Thyroid gland (tissue), 4 donors: ENCODE data around the gene CDC20B.

Experiments
- CTCF ChIP-seq, 6 experiments: fragments of 200-600 bp in 3 of 6; fragments of 450-650 bp in 3 of 6; sonication (generic) in 3 of 6; IDR thresholded peaks; one replicate each; pipeline ENCODE4 v1.5.1; 2016 to 2019; ENCODE audit warnings: antibody characterized with exemption in 6 of 6, mild to moderate bottlenecking in 2 of 6, inconsistent platforms in 1 of 6, moderate library complexity in 1 of 6
- POLR2A ChIP-seq, 2 donors: fragments of 450-650 bp; IDR thresholded peaks; one replicate each; pipeline ENCODE4 v1.6.1; 2017; ENCODE audit warnings: antibody characterized with exemption in 2 of 2, mild to moderate bottlenecking in 2 of 2, moderate library complexity in 1 of 2

- no peak for TF ChIP-seq CTCF (IDR thresholded peaks at IDR 0.05)
- TF ChIP-seq POLR2A (IDR thresholded peaks at IDR 0.05): no peak
These were observed 108.5 kb downstream of the CDC20B start for GRCh38 chr5:55064523-55064922.
